Esophagus mucosa (tissue), 1 donor: ENCODE measurements around the gene KMO. TPM values are rescaled to one million over a fixed set of nuclear protein-coding genes. Genes with fewer than 3 reads are reported as not detected.
A peak's percentile ranks its signal among the peaks of the same experiment; 100 is the strongest.

Source experiments
- ATAC-seq: fragments of 200-7000 bp; cut with Tn5 transposase; one replicate; pipeline ENCODE4 v1.9.1; 2020
- total RNA-seq: library from RNA; stranded (reverse); gene quantifications from one replicate; pipeline ENCODE4 v1.2.4, GENCODE V29; 2023
- donor health status: DM: yes; HTN: yes; CAD: no.

The KMO gene
- total RNA-seq, 1 donor from 2014 or later: 0.12 TPM

- ATAC-seq: peak; percentile 88
Measured at GRCh38 chr1:241542199-241542907, 10.2 kb downstream of the KMO start.

DNA sequence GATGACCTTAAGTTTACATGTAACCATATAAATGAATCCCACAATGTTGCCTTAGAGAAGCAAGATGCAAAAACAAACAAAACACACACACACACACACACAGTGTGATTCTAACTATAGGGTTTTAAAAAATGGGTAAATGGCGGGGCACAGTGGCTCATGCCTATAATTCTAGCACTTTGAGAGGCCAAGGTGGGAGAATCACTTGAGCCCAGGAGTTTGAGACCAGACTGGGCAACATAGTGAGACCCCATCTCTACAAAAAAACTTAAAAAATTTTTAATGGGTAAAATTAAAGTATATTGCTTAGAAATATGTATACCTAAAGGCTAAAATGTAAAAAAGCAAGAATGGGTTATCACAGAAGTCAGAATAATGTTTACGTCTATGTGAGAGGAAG is 15.8 kb downstream of the KMO start:
- ATAC-seq: no peak

- no peak for ATAC-seq
Measured at GRCh38 chr1:241550318-241550717, 18.1 kb downstream of the KMO start.

GRCh38 chr1:241551759-241552638 is 19.8 kb downstream of the KMO start:
- peak; percentile 74 for ATAC-seq

GRCh38 chr1:241553886-241554592 is 21.9 kb downstream of the KMO start:
- no peak for ATAC-seq

DNA sequence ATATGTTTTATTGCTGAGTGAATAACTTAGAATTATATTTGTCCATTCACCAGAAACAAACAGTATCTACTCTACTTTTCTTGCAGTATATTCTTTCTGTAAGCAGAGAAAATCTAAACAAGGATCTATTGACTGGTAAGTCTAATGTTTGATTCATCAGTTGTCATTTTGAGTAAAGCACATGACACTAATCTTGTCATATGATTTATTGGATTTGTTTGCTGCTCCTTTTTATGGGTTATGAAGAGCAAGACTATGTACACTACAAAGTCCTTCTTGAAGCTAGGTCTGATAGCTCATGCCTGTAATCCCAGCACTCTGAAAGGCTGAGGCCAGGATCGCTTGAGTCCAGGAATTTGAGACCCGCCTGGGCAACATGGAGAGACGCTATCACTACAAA is 23.3 kb downstream of the KMO start:
- ATAC-seq: no peak

- no peak for ATAC-seq
Measured at GRCh38 chr1:241557031-241557430, 24.9 kb downstream of the KMO start.

DNA sequence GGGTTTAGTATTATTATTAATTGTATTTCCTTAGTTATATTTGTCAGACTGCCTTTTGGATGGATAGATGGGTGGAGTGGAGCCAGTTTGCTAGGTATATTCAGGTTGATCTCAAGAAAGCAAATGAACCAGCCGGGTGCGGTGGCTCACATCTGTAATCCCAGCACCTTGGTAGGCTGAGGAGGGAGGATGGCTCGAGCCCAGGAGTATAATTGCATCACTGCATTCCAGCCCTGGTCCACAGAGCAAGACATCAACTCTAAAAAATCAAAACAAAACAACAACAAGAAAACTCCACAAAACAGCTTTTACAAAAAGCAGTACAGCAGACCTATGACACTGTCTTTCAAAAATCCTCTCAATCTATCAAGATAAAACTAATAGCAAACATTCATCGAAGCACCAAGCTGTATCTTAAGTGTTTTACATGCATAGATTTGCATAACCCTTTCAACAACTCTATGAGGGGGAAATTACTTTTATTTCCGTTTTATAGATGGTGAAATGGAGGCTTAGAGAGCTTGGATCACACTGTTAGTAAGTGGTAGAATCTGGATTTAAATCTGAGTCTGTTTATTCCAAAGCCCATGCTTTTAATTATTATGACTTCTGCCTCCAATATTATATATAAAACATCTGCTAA is 25.5 kb downstream of the KMO start:
- ATAC-seq: no peak

DNA sequence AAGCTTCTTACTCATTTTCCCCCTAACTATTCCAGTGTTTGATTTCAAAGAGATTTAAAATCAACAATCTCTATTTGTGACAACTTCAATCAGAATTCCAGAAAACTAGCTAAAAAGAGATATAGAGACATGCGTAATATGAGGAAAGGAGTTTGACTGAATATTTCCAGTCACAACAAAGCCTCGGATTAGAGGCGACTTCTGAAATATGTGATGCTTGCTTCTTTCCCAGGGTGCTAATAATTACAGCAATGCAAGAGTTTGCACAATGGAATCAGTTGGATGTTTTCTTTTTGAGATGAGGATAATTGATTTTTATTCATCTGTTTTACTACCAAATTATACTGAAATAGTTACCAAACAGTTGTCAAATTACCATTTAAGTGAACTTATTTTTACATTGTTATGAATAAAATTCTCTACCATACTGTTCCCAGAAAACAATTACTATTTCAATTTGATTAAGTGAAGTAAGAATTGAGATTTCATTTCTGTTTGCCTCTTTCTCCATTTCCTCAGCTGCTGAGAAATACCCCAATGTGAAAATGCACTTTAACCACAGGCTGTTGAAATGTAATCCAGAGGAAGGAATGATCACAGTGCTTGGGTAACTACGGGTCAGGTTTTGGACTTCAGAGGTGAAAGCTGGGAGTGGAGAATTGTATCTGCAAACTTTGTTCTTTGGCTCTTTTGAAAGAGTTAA is 28.1 kb downstream of the KMO start:
- ATAC-seq: no peak

GRCh38 chr1:241560849-241561187 is 28.6 kb downstream of the KMO start:
- no peak for ATAC-seq

GRCh38 chr1:241569848-241570247 is 37.7 kb downstream of the KMO start:
- no peak for ATAC-seq

GRCh38 chr1:241574154-241574553 is 42.0 kb downstream of the KMO start:
- no peak for ATAC-seq

DNA sequence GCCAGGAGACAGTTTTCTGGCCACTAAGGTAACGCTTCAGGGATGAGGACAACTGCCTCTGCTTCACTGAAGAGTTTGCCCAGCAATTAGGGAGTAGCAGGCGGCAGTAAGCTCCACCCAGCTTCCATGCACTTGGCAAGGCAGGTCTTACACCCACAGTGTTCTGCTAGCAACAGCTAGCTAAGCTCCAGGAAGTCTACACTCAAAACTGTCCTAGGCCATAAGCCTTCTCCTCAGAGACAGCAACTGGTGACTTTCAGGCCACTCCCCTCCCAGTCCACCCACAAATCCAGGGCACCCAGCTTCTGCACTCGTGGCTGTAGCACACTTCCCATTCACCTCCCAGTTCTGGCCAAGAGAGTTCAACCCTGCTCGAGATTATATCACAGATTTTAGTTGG is 47.3 kb downstream of the KMO start:
- peak; percentile 95 for ATAC-seq

- peak; percentile 36 for ATAC-seq
Measured at GRCh38 chr1:241582921-241583321, 50.7 kb downstream of the KMO start.

DNA sequence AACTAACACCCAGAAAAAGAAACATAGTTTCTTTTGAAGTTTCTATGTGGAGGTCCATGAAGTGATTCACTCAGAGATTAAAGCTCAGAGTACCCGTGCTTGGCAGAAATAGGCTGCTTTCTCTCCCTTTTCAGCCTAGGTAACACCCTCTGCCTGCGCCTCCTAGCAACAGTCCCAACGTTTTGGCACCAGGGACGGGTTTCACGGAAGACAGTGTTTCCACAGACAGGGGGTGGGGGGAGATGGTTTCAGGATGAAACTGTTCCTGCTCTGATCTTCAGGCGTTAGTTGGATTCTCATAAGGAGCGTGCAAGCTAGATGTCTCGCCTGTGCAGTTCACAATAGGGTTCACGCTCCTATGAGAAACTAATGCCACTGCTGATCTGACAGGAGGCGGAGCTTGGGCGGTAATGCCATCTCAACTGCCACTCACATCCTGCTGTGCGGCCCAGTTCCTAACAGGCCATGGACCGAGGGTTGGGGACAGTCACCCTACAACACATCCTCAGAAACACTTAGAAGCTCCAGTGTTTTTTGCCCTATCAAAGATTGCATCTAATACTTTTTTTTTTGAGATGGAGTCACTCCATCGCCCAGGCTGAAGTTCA is 54.8 kb downstream of the KMO start:
- no peak for ATAC-seq

- no peak for ATAC-seq
Measured at GRCh38 chr1:241589521-241589920, 57.3 kb downstream of the KMO start.

DNA sequence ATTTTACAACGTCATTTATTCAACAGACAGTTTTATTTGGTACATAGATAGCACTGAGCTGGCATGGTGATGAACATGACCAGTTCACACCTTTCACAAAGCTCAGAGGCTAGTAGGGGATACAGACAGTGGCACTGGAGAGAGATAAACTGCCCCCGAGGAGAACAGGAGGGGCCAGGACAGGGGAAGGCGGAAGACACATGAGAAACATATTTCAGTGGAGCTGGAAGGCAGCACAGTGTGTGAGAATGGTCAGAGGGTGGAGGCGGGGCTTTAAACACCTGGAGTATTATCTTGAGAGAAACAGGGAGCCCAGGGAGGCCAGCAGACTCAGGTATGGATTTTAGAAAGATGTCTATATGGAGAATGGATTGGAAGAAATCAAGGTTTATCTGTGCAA is 58.5 kb downstream of the KMO start:
- ATAC-seq: no peak

GRCh38 chr1:241591317-241591716 is 59.1 kb downstream of the KMO start:
- peak; percentile 40 for ATAC-seq

DNA sequence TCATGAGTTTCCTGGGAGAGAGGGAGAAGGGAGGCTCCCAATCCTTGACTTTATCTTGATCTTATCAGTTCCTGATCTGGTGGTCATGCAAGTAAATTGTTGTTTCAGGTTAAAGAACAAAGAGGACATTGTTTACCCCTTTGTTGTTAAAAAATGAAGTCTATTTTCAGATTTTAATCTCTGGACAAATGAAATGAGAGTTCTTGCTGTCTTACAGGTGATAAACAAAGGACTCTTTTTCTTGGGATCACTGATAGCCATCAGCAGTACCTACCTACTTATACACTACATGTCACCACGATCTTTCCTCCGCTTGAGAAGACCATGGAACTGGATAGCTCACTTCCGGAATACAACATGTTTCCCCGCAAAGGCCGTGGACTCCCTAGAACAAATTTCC is 59.6 kb downstream of the KMO start:
- ATAC-seq: no peak

GRCh38 chr1:241592273-241592958 is 60.2 kb downstream of the KMO start:
- peak; percentile 98 for ATAC-seq

DNA sequence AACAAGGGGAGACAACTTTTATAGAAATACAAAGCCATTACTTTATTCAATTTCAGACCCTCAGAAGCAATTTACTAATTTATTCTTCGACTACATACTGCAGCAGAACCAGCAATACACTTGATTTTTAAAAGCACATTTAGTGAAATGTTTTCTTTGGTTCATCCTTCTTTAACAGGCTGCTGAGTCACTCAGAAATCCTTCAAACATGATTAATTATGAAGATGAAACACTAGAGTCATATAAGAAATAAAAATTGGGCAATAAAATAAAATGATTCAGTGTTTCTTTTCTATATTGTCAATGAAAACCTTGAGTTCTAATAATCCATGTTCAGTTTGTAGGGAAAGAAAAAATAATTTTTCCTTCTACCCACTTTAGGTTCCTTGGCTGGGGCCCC is 61.0 kb downstream of the KMO start:
- ATAC-seq: peak; percentile 44
